ENCODE measurements around the gene TOP3A.

GRCh38 chr17:18240449-18240848, 74.3 kb downstream of the TOP3A start:
- TF ChIP-seq EP300 (IDR thresholded peaks at IDR 0.05; ENCODE audit: borderline replicate concordance), result no peak
- no peak for TF ChIP-seq NFIC (IDR thresholded peaks at IDR 0.05)
- no peak for TF ChIP-seq FOXM1 (IDR thresholded peaks at IDR 0.05; ENCODE audit: borderline replicate concordance, low read depth)

Measured in Ishikawa (cell line).